Glomerular endothelial cell (primary cell): ENCODE results near the gene CENPI. TPM values are rescaled to one million over a fixed set of nuclear protein-coding genes. Genes with fewer than 3 reads are reported as not detected.

Source experiments
- total RNA-seq: library from RNA; depleted of rRNA; stranded (reverse); fragments of >200 nt; gene quantifications from 2 replicates; pipeline ENCODE4 v1.2.3, GENCODE V29; 2015

The CENPI gene
- total RNA-seq, 1 donor from 2014 or later = 5.0 TPM

Other genes with a start within 250 kb of the CENPI start
- not detected in 2 replicates for gene NOX1, start 223.8 kb upstream of the CENPI start, total RNA-seq
- 0.23 TPM in 1 of 2 replicates, not detected in the other for gene XKRX, start 169.3 kb upstream of the CENPI start, total RNA-seq
- gene ARL13A, start 128.5 kb upstream of the CENPI start, total RNA-seq = not detected in 2 replicates
- 9.5 and 17.6 TPM in 2 replicates for gene TRMT2B, start 46.1 kb upstream of the CENPI start, total RNA-seq
- gene TMEM35A, start 19.3 kb upstream of the CENPI start, total RNA-seq = 4.7 and 8.1 TPM in 2 replicates
- gene DRP2, start 121.6 kb downstream of the CENPI start, total RNA-seq = 0.93 and 1.3 TPM in 2 replicates
- gene TAF7L, start 193.1 kb downstream of the CENPI start, total RNA-seq = 0.35 and 1.7 TPM in 2 replicates